GM23338 (cell line): ENCODE results near the gene HSH2D. TPM values are rescaled to one million over a fixed set of nuclear protein-coding genes. Genes with fewer than 3 reads are reported as not detected.

ENCODE experiments used
- ATAC-seq: fragments of 200-7000 bp; cut with Tn5 transposase; 3 replicates; pipeline ENCODE4 v1.9.1; 2020
- DNase-seq: peaks from one replicate; pipeline ENCODE4 v3.0.0-alpha.2; 2015; ENCODE audit warnings: low spot score
- H2AFZ ChIP-seq: fragments of 200-600 bp; sonication (generic); 2 replicates; pipeline ENCODE4 v1.8.0; 2016; ENCODE audit warnings: antibody characterized with exemption, mild to moderate bottlenecking, moderate library complexity
- H3F3A ChIP-seq: fragments of 200-600 bp; sonication (generic); replicated peaks from 2 replicates; pipeline ENCODE4 v1.8.0; 2017; ENCODE audit warnings: antibody characterized with exemption, mixed run types, low read depth
- H3K27ac ChIP-seq: fragments of 200-600 bp; sonication (generic); 2 replicates; pipeline ENCODE4 v1.6.1; 2016; ENCODE audit warnings: low read depth
- H3K27me3 ChIP-seq: fragments of 200-600 bp; sonication (generic); 2 replicates; pipeline ENCODE4 v1.8.0; 2016; ENCODE audit warnings: mild to moderate bottlenecking, mixed run types, moderate library complexity; ENCODE audit not compliant: insufficient read depth
- H3K36me3 ChIP-seq: fragments of 200-600 bp; sonication (generic); 2 replicates; pipeline ENCODE4 v1.8.0; 2016; ENCODE audit warnings: mild to moderate bottlenecking; ENCODE audit not compliant: insufficient read depth
- H3K4me1 ChIP-seq: fragments of 200-600 bp; sonication (generic); 2 replicates; pipeline ENCODE4 v1.8.0; 2016; ENCODE audit warnings: mild to moderate bottlenecking, moderate library complexity; ENCODE audit not compliant: insufficient read depth
- H3K4me2 ChIP-seq: fragments of 200-600 bp; sonication (generic); 2 replicates; pipeline ENCODE4 v1.7.1; 2017; ENCODE audit warnings: mixed run types
- H3K4me3 ChIP-seq: fragments of 200-600 bp; sonication (generic); 2 replicates; pipeline ENCODE4 v1.6.1; 2016; ENCODE audit warnings: mixed run types
- H3K79me2 ChIP-seq: fragments of 200-600 bp; sonication (generic); replicated peaks from 2 replicates; pipeline ENCODE4 v1.8.0; 2017; ENCODE audit warnings: mild to moderate bottlenecking; ENCODE audit not compliant: insufficient read depth
- H3K9me2 ChIP-seq: fragments of 200-600 bp; sonication (generic); 2 replicates; pipeline ENCODE4 v1.8.0; 2017; ENCODE audit not compliant: insufficient read depth
- H4K20me1 ChIP-seq: fragments of 200-600 bp; sonication (generic); replicated peaks from 2 replicates; pipeline ENCODE4 v1.8.0; 2017; ENCODE audit warnings: mild to moderate bottlenecking; ENCODE audit not compliant: insufficient read depth
- H3K27ac Mint-ChIP-seq: 2 replicates; pipeline ENCODE4 v1.8.0; 2020; ENCODE audit warnings: inconsistent platforms, mild to moderate bottlenecking, moderate library complexity, mixed read lengths
- H3K27me3 Mint-ChIP-seq: 3 replicates; pipeline ENCODE4 v1.8.0; 2022; ENCODE audit warnings: low read depth, mild to moderate bottlenecking, moderate library complexity, mixed read lengths, inconsistent platforms; ENCODE audit not compliant: insufficient read depth, poor library complexity
- H3K36me3 Mint-ChIP-seq: 3 replicates; pipeline ENCODE4 v1.8.0; 2021; ENCODE audit warnings: low read depth, mild to moderate bottlenecking, inconsistent platforms, moderate library complexity, mixed read lengths
- H3K4me1 Mint-ChIP-seq: 3 replicates; pipeline ENCODE4 v1.8.0; 2020; ENCODE audit warnings: mild to moderate bottlenecking, inconsistent platforms, mixed read lengths
- H3K4me3 Mint-ChIP-seq: 3 replicates; pipeline ENCODE4 v1.8.0; 2021; ENCODE audit warnings: moderate library complexity, mild to moderate bottlenecking, inconsistent platforms, mixed read lengths
- H3K9me3 Mint-ChIP-seq: 3 replicates; pipeline ENCODE4 v1.8.0; 2020; ENCODE audit warnings: moderate library complexity, mild to moderate bottlenecking, inconsistent platforms, mixed read lengths
- CREB1 ChIP-seq: fragments of 250-450 bp; sonication (Bioruptor Pico); IDR thresholded peaks from 2 replicates; pipeline ENCODE4 v1.5.0; 2020; ENCODE audit warnings: low read depth, mild to moderate bottlenecking, moderate library complexity
- EZH2 ChIP-seq: fragments of 200-600 bp; sonication (generic); IDR thresholded peaks from one replicate; pipeline ENCODE4 v1.8.0; 2017; ENCODE audit warnings: antibody characterized with exemption, mild to moderate bottlenecking, low read depth; ENCODE audit not compliant: unreplicated experiment
- EZH2phosphoT487 ChIP-seq: fragments of 200-600 bp; sonication (generic); IDR thresholded peaks from one replicate; pipeline ENCODE4 v1.8.1; 2018; ENCODE audit warnings: antibody characterized with exemption; ENCODE audit not compliant: unreplicated experiment
- JUNB ChIP-seq: IDR thresholded peaks from one replicate; pipeline ENCODE4 v1.6.1; 2016; ENCODE audit warnings: antibody characterized with exemption; ENCODE audit not compliant: unreplicated experiment
- NANOG ChIP-seq: IDR thresholded peaks from 2 replicates; pipeline ENCODE4 v1.6.1; 2016; ENCODE audit warnings: antibody characterized with exemption, borderline replicate concordance
- POLR2AphosphoS5 ChIP-seq: IDR thresholded peaks from 2 replicates; pipeline ENCODE4 v1.6.1; 2016; ENCODE audit warnings: antibody characterized with exemption, low read depth
- STAT1 ChIP-seq: IDR thresholded peaks from one replicate; pipeline ENCODE4 v1.6.1; 2016; ENCODE audit warnings: antibody characterized with exemption; ENCODE audit not compliant: unreplicated experiment
- ZNF114 ChIP-seq: fragments of 250-450 bp; sonication (Bioruptor Pico); IDR thresholded peaks from 2 replicates; pipeline ENCODE4 v1.5.0; 2020; ENCODE audit warnings: mild to moderate bottlenecking, moderate library complexity
- ZNF331 ChIP-seq: fragments of 250-450 bp; sonication (Bioruptor Pico); IDR thresholded peaks from 2 replicates; pipeline ENCODE4 v1.5.0; 2020; ENCODE audit warnings: low read depth, mild to moderate bottlenecking, moderate library complexity
- ZNF462 ChIP-seq: fragments of 250-450 bp; sonication (Bioruptor Pico); IDR thresholded peaks from 2 replicates; pipeline ENCODE4 v1.5.0; 2020; ENCODE audit warnings: mild to moderate bottlenecking, moderate library complexity
- polyA plus RNA-seq: library from polyadenylated mRNA; unstranded; fragments of >200 nt; fragmentation: Nextera tagmentation; extraction: Ambion mirVana; gene quantifications from 2 replicates; pipeline ENCODE4 v1.2.1, GENCODE V29; 2016
- total RNA-seq: library from RNA; depleted of rRNA; stranded (reverse); fragments of >200 nt; shearing (Covaris generic); gene quantifications from 2 replicates; pipeline ENCODE4 v1.2.3, GENCODE V29; 2014
- TF ChIP-seq, protein P1 (sequence below), 2 experiments: fragments of 200-600 bp in 1 of 2; sonication (generic) in 1 of 2; conservative IDR thresholded peaks; 2 replicates each; pipeline versions ENCODE4 v1.5.1 to v1.6.1; 2016 to 2017; ENCODE audit warnings: antibody characterized with exemption in 2 of 2, low read depth in 2 of 2, mild to moderate bottlenecking in 2 of 2, moderate library complexity in 1 of 2
- TF ChIP-seq, protein P2 (sequence below): IDR thresholded peaks from one replicate; pipeline ENCODE4 v1.6.1; 2018; ENCODE audit warnings: antibody characterized with exemption; ENCODE audit not compliant: unreplicated experiment
- TF ChIP-seq, protein P3 (sequence below): IDR thresholded peaks from 2 replicates; pipeline ENCODE4 v1.6.1; 2016; ENCODE audit warnings: antibody characterized with exemption

The HSH2D gene
- total and polyA plus RNA-seq, 2 experiments from 2014 or later, result 0.81 to 1.4 TPM

- Histone ChIP-seq H4K20me1 (peaks cover 18% of the 10 kb centered on the region; the same call in 1 of the 2 replicates), H3K9me2 (no peaks in the 10 kb centered on the region), H3K27me3 (no peaks in the 10 kb centered on the region), H3K4me3 (no peak overlapping the region), H3K27ac (no peak overlapping the region), H2AFZ (no peak overlapping the region), H3K36me3 (peaks cover 17% of the 10 kb centered on the region), H3F3A (no peaks in the 10 kb centered on the region), H3K4me1 (no peaks in the 10 kb centered on the region), H3K79me2 (peaks cover 21% of the 10 kb centered on the region), H3K4me2 (no peak overlapping the region)
- DNase-seq (no peak), ATAC-seq (no peak)
- no peak overlapping the region for H3K4me3 Mint-ChIP-seq
- peaks cover 3% of the 10 kb centered on the region for H3K27me3 Mint-ChIP-seq
- peaks cover 50% of the 10 kb centered on the region for H3K36me3 Mint-ChIP-seq
- peaks cover 5% of the 10 kb centered on the region; the same call in 1 of the 3 replicates for H3K4me1 Mint-ChIP-seq
- TF ChIP-seq POLR2AphosphoS5, result no peak
- TF ChIP-seq CREB1, result no peak
- no peak for TF ChIP-seq EZH2phosphoT487
- TF ChIP-seq ZNF114, result no peak
- TF ChIP-seq JUNB, result no peak
- TF ChIP-seq, protein P1, sequence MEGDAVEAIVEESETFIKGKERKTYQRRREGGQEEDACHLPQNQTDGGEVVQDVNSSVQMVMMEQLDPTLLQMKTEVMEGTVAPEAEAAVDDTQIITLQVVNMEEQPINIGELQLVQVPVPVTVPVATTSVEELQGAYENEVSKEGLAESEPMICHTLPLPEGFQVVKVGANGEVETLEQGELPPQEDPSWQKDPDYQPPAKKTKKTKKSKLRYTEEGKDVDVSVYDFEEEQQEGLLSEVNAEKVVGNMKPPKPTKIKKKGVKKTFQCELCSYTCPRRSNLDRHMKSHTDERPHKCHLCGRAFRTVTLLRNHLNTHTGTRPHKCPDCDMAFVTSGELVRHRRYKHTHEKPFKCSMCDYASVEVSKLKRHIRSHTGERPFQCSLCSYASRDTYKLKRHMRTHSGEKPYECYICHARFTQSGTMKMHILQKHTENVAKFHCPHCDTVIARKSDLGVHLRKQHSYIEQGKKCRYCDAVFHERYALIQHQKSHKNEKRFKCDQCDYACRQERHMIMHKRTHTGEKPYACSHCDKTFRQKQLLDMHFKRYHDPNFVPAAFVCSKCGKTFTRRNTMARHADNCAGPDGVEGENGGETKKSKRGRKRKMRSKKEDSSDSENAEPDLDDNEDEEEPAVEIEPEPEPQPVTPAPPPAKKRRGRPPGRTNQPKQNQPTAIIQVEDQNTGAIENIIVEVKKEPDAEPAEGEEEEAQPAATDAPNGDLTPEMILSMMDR (conservative IDR thresholded peaks at IDR 0.05; ENCODE audit: low read depth in 2 of 2), result no peak
- no peak for TF ChIP-seq ZNF331 (CRISPR knock-in tag)
- TF ChIP-seq, protein P2, sequence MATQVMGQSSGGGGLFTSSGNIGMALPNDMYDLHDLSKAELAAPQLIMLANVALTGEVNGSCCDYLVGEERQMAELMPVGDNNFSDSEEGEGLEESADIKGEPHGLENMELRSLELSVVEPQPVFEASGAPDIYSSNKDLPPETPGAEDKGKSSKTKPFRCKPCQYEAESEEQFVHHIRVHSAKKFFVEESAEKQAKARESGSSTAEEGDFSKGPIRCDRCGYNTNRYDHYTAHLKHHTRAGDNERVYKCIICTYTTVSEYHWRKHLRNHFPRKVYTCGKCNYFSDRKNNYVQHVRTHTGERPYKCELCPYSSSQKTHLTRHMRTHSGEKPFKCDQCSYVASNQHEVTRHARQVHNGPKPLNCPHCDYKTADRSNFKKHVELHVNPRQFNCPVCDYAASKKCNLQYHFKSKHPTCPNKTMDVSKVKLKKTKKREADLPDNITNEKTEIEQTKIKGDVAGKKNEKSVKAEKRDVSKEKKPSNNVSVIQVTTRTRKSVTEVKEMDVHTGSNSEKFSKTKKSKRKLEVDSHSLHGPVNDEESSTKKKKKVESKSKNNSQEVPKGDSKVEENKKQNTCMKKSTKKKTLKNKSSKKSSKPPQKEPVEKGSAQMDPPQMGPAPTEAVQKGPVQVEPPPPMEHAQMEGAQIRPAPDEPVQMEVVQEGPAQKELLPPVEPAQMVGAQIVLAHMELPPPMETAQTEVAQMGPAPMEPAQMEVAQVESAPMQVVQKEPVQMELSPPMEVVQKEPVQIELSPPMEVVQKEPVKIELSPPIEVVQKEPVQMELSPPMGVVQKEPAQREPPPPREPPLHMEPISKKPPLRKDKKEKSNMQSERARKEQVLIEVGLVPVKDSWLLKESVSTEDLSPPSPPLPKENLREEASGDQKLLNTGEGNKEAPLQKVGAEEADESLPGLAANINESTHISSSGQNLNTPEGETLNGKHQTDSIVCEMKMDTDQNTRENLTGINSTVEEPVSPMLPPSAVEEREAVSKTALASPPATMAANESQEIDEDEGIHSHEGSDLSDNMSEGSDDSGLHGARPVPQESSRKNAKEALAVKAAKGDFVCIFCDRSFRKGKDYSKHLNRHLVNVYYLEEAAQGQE, result no peak
- TF ChIP-seq EZH2, result no peak
- TF ChIP-seq, protein P3, sequence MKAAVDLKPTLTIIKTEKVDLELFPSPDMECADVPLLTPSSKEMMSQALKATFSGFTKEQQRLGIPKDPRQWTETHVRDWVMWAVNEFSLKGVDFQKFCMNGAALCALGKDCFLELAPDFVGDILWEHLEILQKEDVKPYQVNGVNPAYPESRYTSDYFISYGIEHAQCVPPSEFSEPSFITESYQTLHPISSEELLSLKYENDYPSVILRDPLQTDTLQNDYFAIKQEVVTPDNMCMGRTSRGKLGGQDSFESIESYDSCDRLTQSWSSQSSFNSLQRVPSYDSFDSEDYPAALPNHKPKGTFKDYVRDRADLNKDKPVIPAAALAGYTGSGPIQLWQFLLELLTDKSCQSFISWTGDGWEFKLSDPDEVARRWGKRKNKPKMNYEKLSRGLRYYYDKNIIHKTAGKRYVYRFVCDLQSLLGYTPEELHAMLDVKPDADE, result no peak
- TF ChIP-seq NANOG, result no peak
- TF ChIP-seq STAT1, result no peak
- TF ChIP-seq ZNF462 (CRISPR knock-in tag), result no peak
- H3K27ac Mint-ChIP-seq, result no peak overlapping the region
- no peaks in the 10 kb centered on the region for H3K9me3 Mint-ChIP-seq
Observed at GRCh38 chr19:16118489-16119033, 24.9 kb upstream of the HSH2D start.
